SH-SY5Y (cell line): ENCODE measurements around the gene PLA2G4F.

Experiments
- GATA2 ChIP-seq: IDR thresholded peaks from 2 replicates; pipeline ENCODE4 v1.6.1; 2011; ENCODE audit warnings: mild to moderate bottlenecking, low read depth, low read length
- GATA3 ChIP-seq: IDR thresholded peaks from 2 replicates; pipeline ENCODE4 v1.6.1; 2011; ENCODE audit warnings: low read depth, mild to moderate bottlenecking, low read length, moderate library complexity

- TF ChIP-seq GATA2 (no peak), GATA3 (no peak)
Observed at GRCh38 chr15:42106288-42106687, 50.1 kb downstream of the PLA2G4F start.
